H1 (cell line): Measurements from ENCODE around the gene PORCN. TPM values are rescaled to one million over a fixed set of nuclear protein-coding genes. Genes with fewer than 3 reads are reported as not detected.

Source experiments
- CTCF ChIA-PET: fragments of 300-600 bp; sonication (Branson Sonifier 250); formaldehyde crosslinking; loops from one replicate; lab custom pipeline; 2021; ENCODE audit not compliant: partially characterized antibody; lab: Charles Lee
- POLR2A ChIA-PET: fragments of 300-600 bp; sonication (Branson Sonifier 250); formaldehyde crosslinking; loops from one replicate; lab custom pipeline; 2021; ENCODE audit warnings: inconsistent platforms; ENCODE audit not compliant: partially characterized antibody; lab: Charles Lee
- DNase-seq, 2 experiments: peaks; one replicate each; pipeline versions ENCODE4 v3.0.0 to v3.0.0-alpha.2; 2010 to 2022; ENCODE audit warnings: low spot score in 2 of 2, low read depth in 1 of 2, mixed read lengths in 1 of 2
- FAIRE-seq: peaks from 2 replicates; lab custom pipeline; 2011; peaks lifted over from hg19 to GRCh38; lab: Jason Lieb, UNC
- H2AFZ ChIP-seq: 2 replicates; pipeline ENCODE4 v1.8.1; 2012; ENCODE audit warnings: low read length, inconsistent platforms
- H2AK5ac ChIP-seq: 2 replicates; pipeline ENCODE4 v1.6.1; 2013; ENCODE audit warnings: low read depth, low read length
- H2BK120ac ChIP-seq: replicated peaks from 2 replicates; pipeline ENCODE3; 2013; ENCODE audit warnings: low read depth, low read length, inconsistent platforms
- H2BK12ac ChIP-seq: 2 replicates; pipeline ENCODE4 v1.6.1; 2013; ENCODE audit warnings: low read depth, low read length
- H2BK15ac ChIP-seq: 2 replicates; pipeline ENCODE4 v1.6.1; 2013; ENCODE audit warnings: low read length
- H2BK20ac ChIP-seq: 2 replicates; pipeline ENCODE4 v1.6.1; 2013; ENCODE audit warnings: low read length
- H2BK5ac ChIP-seq: 2 replicates; pipeline ENCODE4 v1.6.1; 2013; ENCODE audit warnings: low read depth, low read length
- H3K14ac ChIP-seq: 2 replicates; pipeline ENCODE4 v1.6.1; 2013; ENCODE audit warnings: inconsistent platforms; ENCODE audit not compliant: insufficient read length
- H3K18ac ChIP-seq: 2 replicates; pipeline ENCODE4 v1.6.1; 2013; ENCODE audit warnings: low read length; ENCODE audit errors: extremely low read depth
- H3K23ac ChIP-seq: 2 replicates; pipeline ENCODE4 v1.6.1; 2013; ENCODE audit warnings: inconsistent platforms; ENCODE audit not compliant: insufficient read length
- H3K23me2 ChIP-seq: 2 replicates; pipeline ENCODE4 v1.6.1; 2013; ENCODE audit warnings: low read depth, low read length
- H3K27ac ChIP-seq: 2 replicates; pipeline ENCODE4 v1.6.1; 2011; ENCODE audit warnings: low read depth, low read length, inconsistent platforms
- H3K27me3 ChIP-seq, 4 experiments: replicated peaks in 1 of 4; 1 replicate in 1 of 4; 2 replicates in 3 of 4; pipeline versions ENCODE4 v1.6.1 to v1.8.1; 2011 to 2013; ENCODE audit warnings: low read length in 3 of 4, mild to moderate bottlenecking in 3 of 4, inconsistent platforms in 2 of 4, mixed read lengths in 2 of 4, moderate library complexity in 1 of 4; ENCODE audit not compliant: control insufficient read depth in 3 of 4, insufficient read depth in 3 of 4; ENCODE audit errors: extremely low read depth in 1 of 4
- H3K36me3 ChIP-seq, 4 experiments: 2 replicates each; pipeline versions ENCODE4 v1.6.1 to v1.8.1; 2011 to 2013; ENCODE audit warnings: mild to moderate bottlenecking in 4 of 4, low read length in 3 of 4, moderate library complexity in 2 of 4, control low read depth in 1 of 4, inconsistent platforms in 1 of 4; ENCODE audit not compliant: insufficient read depth in 4 of 4, control insufficient read depth in 2 of 4
- H3K4ac ChIP-seq: replicated peaks from 2 replicates; pipeline ENCODE3; 2013; ENCODE audit warnings: low read length, low read depth, mixed read lengths, inconsistent platforms; ENCODE audit not compliant: insufficient read length
- H3K4me1 ChIP-seq, 4 experiments: replicated peaks in 1 of 4; 1 replicate in 1 of 4; 2 replicates in 3 of 4; pipeline versions ENCODE4 v1.6.1 to v1.8.1; 2011 to 2013; ENCODE audit warnings: low read length in 3 of 4, inconsistent platforms in 2 of 4, mixed read lengths in 1 of 4; ENCODE audit not compliant: insufficient read depth in 4 of 4, control insufficient read depth in 3 of 4
- H3K4me2 ChIP-seq, 2 experiments: 2 replicates each; pipeline versions ENCODE4 v1.6.1 to v1.8.1; 2011 to 2013; ENCODE audit warnings: low read depth in 2 of 2, low read length in 2 of 2, control low read depth in 1 of 2, inconsistent platforms in 1 of 2, mild to moderate bottlenecking in 1 of 2; ENCODE audit not compliant: insufficient read depth in 1 of 2
- H3K4me3 ChIP-seq, 4 experiments: fragments of 200-600, 300-600 bp in 1 of 4; sonication (generic), shearing (Covaris generic), sonication (Bioruptor Twin) in 1 of 4; 2 replicates each; pipeline versions ENCODE4 v1.5.1 to v1.8.1; 2011 to 2016; ENCODE audit warnings: low read length in 4 of 4, low read depth in 3 of 4, control low read depth in 2 of 4, inconsistent platforms in 2 of 4, mild to moderate bottlenecking in 2 of 4, mixed read lengths in 1 of 4, moderate library complexity in 1 of 4; ENCODE audit not compliant: insufficient read depth in 2 of 4; ENCODE audit errors: extremely low read depth in 1 of 4
- H3K56ac ChIP-seq: replicated peaks from 2 replicates; pipeline ENCODE3; 2013; ENCODE audit warnings: low read depth, mild to moderate bottlenecking, mixed read lengths, low read length, inconsistent platforms; ENCODE audit not compliant: insufficient read length
- H3K79me1 ChIP-seq: 2 replicates; pipeline ENCODE4 v1.6.1; 2013; ENCODE audit warnings: low read depth, low read length, control low read depth
- H3K79me2 ChIP-seq, 2 experiments: 2 replicates each; pipeline versions ENCODE4 v1.6.1 to v1.8.1; 2012 to 2013; ENCODE audit warnings: low read length in 2 of 2, mild to moderate bottlenecking in 2 of 2, inconsistent platforms in 1 of 2; ENCODE audit not compliant: insufficient read depth in 2 of 2, control insufficient read depth in 1 of 2
- H3K9ac ChIP-seq, 4 experiments: replicated peaks in 1 of 4; 1 replicate in 1 of 4; 2 replicates in 3 of 4; pipeline versions ENCODE4 v1.6.1 to v1.8.1; 2011 to 2013; ENCODE audit warnings: low read depth in 3 of 4, low read length in 3 of 4, control low read depth in 2 of 4, mild to moderate bottlenecking in 2 of 4, moderate library complexity in 2 of 4, inconsistent platforms in 1 of 4; ENCODE audit errors: extremely low read depth in 1 of 4
- H3K9me3 ChIP-seq, 2 experiments: 2 replicates each; pipeline versions ENCODE4 v1.6.1 to v1.8.1; 2012 to 2013; ENCODE audit warnings: mild to moderate bottlenecking in 2 of 2, moderate library complexity in 2 of 2, control low read depth in 1 of 2, inconsistent platforms in 1 of 2, low read depth in 1 of 2, low read length in 1 of 2, mixed read lengths in 1 of 2; ENCODE audit not compliant: insufficient read depth in 2 of 2
- H4K20me1 ChIP-seq, 2 experiments: replicated peaks in 1 of 2; 2 replicates each; pipeline versions ENCODE3 to v1.8.1; 2011 to 2013; ENCODE audit warnings: inconsistent platforms in 2 of 2, low read length in 2 of 2, mild to moderate bottlenecking in 1 of 2; ENCODE audit not compliant: insufficient read depth in 2 of 2, control insufficient read depth in 1 of 2
- H4K5ac ChIP-seq: 2 replicates; pipeline ENCODE4 v1.6.1; 2013; ENCODE audit warnings: low read length, low read depth, mixed read lengths, inconsistent platforms; ENCODE audit not compliant: insufficient read length
- H4K8ac ChIP-seq: 2 replicates; pipeline ENCODE4 v1.8.0; 2013; ENCODE audit warnings: mild to moderate bottlenecking, moderate library complexity, low read length, inconsistent platforms; ENCODE audit not compliant: insufficient read depth; ENCODE audit errors: extremely low read depth
- H4K91ac ChIP-seq: replicated peaks from 2 replicates; pipeline ENCODE3; 2013; ENCODE audit warnings: low read length, mixed read lengths, inconsistent platforms; ENCODE audit not compliant: insufficient read length
- RAD21 ChIP-seq, 2 experiments: IDR thresholded peaks in 1 of 2; conservative IDR thresholded peaks in 1 of 2; 2 replicates each; pipeline ENCODE4 v1.6.1; 2011; ENCODE audit warnings: low read depth in 2 of 2, low read length in 2 of 2, improper control_type of control experiment in 1 of 2, inconsistent platforms in 1 of 2, mild to moderate bottlenecking in 1 of 2, moderate library complexity in 1 of 2
- SIN3A ChIP-seq, 2 experiments: IDR thresholded peaks in 1 of 2; conservative IDR thresholded peaks in 1 of 2; 2 replicates each; pipeline ENCODE4 v1.6.1; 2011 to 2012; ENCODE audit warnings: low read length in 2 of 2, improper control_type of control experiment in 1 of 2, low read depth in 1 of 2, mild to moderate bottlenecking in 1 of 2
- SIRT6 ChIP-seq: IDR thresholded peaks from one replicate; pipeline ENCODE4 v1.7.1; 2012; ENCODE audit warnings: low read length, inconsistent platforms
- WGBS, 2 experiments: shearing (Covaris generic) in 1 of 2; methylation state at CpG; one replicate each; pipeline versions ENCODE4 v1.1.6 to v1.1.7; 2013 to 2015; ENCODE audit warnings: low lambda C conversion rate in 2 of 2, mixed read lengths in 2 of 2, inconsistent platforms in 1 of 2, low coverage in 1 of 2, missing lambda C conversion rate in 1 of 2; ENCODE audit not compliant: insufficient replicate concordance in 2 of 2, insufficient coverage in 1 of 2, insufficient read length in 1 of 2; ENCODE audit errors: extremely low coverage in 1 of 2, missing lambda C conversion rate in 1 of 2; 5-methylcytosine and 5-hydroxymethylcytosine counted together
- polyA plus RNA-seq, 7 experiments: library from polyadenylated mRNA; depleted of rRNA in 3 of 7; stranded (reverse) in 5 of 7; unstranded in 2 of 7; fragments of >200 nt in 5 of 7; fragments of 200-250 nt in 2 of 7; gene quantifications; 1 replicate in 5 of 7; 2 replicates in 1 of 7; 4 replicates in 1 of 7; pipeline versions ENCODE4 v1.2.1 to v1.2.3, GENCODE V29; 2011 to 2013; ENCODE audit warnings: missing spikeins in 2 of 7, mixed read lengths in 2 of 7
- total RNA-seq: library from RNA; stranded (reverse); fragmentation: NEBNext Ultra II Directional; extraction: Animal tissue kit (Norgen Biotek cat#: 25700); gene quantifications from 2 replicates; pipeline ENCODE4 v1.2.1, GENCODE V29; 2021
- TF ChIP-seq, protein P1 (sequence below), 3 experiments: IDR thresholded peaks; 1 replicate in 2 of 3; 2 replicates in 1 of 3; pipeline versions ENCODE4 v1.5.1 to v1.6.1; 2011; ENCODE audit warnings: low read length in 3 of 3, mild to moderate bottlenecking in 3 of 3, inconsistent platforms in 2 of 3, low read depth in 1 of 3, moderate library complexity in 1 of 3; ENCODE audit not compliant: insufficient read depth in 1 of 3; ENCODE audit errors: control extremely low read depth in 1 of 3

Gene PORCN
- total and polyA plus RNA-seq, 2 of the 8 experiments (the other 6 are each of a cell fraction or from before 2014, with no cell fraction given), result 14.6 to 34.1 TPM

DNA sequence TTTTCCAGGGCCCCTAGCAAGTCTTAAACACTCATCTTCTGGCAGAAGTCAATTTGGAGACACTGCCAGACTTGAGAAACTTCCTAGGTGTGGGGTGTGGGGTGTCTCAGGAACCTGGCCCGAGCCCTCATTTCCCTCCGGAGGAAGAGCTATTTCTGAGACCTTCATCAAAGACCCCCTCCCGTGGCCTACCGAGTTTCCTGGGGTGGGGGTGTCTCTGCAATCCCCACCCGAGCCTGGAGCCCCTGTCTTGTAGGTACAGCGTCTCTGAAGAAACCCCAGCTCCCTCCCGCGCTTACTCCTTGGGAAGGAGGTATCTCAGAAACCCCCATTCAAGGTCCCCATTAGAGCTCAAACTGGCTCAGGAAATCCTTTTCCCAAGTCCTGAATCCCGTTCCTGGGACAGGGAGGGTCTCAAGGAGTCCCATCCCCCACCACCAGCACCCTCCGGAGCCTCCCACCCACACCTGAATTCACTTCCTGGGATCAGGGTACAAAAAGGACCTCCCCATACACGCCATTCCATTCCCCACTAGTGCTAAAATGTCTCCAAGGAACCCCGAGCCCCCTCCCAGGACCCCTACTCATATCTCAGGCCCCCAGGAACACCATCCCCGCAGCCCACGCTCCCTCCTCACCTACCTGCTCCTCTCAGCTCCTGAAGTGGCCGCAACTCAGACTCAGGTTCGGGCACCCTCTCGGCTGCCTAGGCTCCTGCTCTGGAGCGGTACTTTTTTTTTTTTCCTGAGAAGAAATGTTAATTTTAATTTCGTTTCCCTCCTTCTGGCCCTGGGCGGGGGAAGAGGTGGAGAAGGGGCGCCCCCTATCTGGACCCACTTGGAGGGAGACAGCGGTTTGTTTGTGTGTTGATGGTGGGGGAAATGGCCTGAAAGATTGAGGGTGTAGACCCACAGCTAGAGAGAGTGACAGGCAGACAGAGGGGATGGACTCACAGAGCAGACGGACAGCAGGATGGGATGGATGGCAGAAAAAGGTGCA, 39.8 kb upstream of the PORCN start:
- H4K20me1 ChIP-seq, result no peaks in the 10 kb centered on the region
- peak overlapping the region; percentile 15 for H4K91ac ChIP-seq
- peak overlapping the region in 3 of 4 experiments; percentile 20 to 57 (median 37); a peak in 5 of 7 replicates for H3K9ac ChIP-seq
- peaks cover 0 to 8% of the 10 kb centered on the region in 2 experiments; a peak in 1 of 4 replicates for H3K79me2 ChIP-seq
- no peak overlapping the region for H2BK15ac ChIP-seq
- no peak overlapping the region for H2BK12ac ChIP-seq
- peak in 1 of 2 experiments; percentile 61 for DNase-seq
- H2BK5ac ChIP-seq, result no peak overlapping the region; the same call in 1 of the 2 replicates
- no peaks in the 10 kb centered on the region for H3K9me3 ChIP-seq
- H3K27ac ChIP-seq, result no peak overlapping the region
- POLR2A ChIA-PET, result no interaction called here
- no peak overlapping the region for H3K4ac ChIP-seq
- H3K23ac ChIP-seq, result no peak overlapping the region
- peaks cover 0 to 3% (median 0%) of the 10 kb centered on the region in 4 experiments; a peak in 2 of 8 replicates for H3K36me3 ChIP-seq
- no peak for FAIRE-seq
- H3K4me2 ChIP-seq, result peak overlapping the region; percentile 68 to 90
- no peak overlapping the region; the same call in 1 of the 2 replicates for H3K18ac ChIP-seq
- 1% methylated on average over 9 of the region's 23 CpGs; no CpG with 5 or more reads in 1 of the 2 experiments for WGBS, 2 experiments
- H2BK20ac ChIP-seq, result no peak overlapping the region
- H3K23me2 ChIP-seq, result no peaks in the 10 kb centered on the region
- H3K14ac ChIP-seq, result no peak overlapping the region
- peak overlapping the region; percentile 22 for H4K5ac ChIP-seq
- H2AK5ac ChIP-seq, result no peak overlapping the region
- peak; percentile 49 to 50; a peak in 3 of 4 replicates for TF ChIP-seq RAD21 (IDR thresholded peaks at IDR 0.05 in 1 of 2, conservative IDR thresholded peaks at IDR 0.05 in 1 of 2; ENCODE audit: low read depth in 2 of 2, low read length in 2 of 2)
- 0 out of 4 replicates have a peak, but pooled peaks of 1 of the 2 experiments have one; percentile 41 for TF ChIP-seq SIN3A (conservative IDR thresholded peaks at IDR 0.05 in 1 of 2, IDR thresholded peaks at IDR 0.05 in 1 of 2; ENCODE audit: low read depth in 1 of 2, low read length in 2 of 2)
- TF ChIP-seq, protein P1, sequence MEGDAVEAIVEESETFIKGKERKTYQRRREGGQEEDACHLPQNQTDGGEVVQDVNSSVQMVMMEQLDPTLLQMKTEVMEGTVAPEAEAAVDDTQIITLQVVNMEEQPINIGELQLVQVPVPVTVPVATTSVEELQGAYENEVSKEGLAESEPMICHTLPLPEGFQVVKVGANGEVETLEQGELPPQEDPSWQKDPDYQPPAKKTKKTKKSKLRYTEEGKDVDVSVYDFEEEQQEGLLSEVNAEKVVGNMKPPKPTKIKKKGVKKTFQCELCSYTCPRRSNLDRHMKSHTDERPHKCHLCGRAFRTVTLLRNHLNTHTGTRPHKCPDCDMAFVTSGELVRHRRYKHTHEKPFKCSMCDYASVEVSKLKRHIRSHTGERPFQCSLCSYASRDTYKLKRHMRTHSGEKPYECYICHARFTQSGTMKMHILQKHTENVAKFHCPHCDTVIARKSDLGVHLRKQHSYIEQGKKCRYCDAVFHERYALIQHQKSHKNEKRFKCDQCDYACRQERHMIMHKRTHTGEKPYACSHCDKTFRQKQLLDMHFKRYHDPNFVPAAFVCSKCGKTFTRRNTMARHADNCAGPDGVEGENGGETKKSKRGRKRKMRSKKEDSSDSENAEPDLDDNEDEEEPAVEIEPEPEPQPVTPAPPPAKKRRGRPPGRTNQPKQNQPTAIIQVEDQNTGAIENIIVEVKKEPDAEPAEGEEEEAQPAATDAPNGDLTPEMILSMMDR (IDR thresholded peaks at IDR 0.05; ENCODE audit: control extremely low read depth in 1 of 3, insufficient read depth in 1 of 3, low read depth in 1 of 3, low read length in 3 of 3), result peak in 2 of 3 experiments; percentile 27 to 39; a peak in 3 of 4 replicates
- TF ChIP-seq SIRT6, result no peak
- 0 out of 2 replicates have a peak, but pooled peaks cover 2% of the 10 kb centered on the region for H3K79me1 ChIP-seq
- no peak overlapping the region for H2BK120ac ChIP-seq
- no peaks in the 10 kb centered on the region for H3K27me3 ChIP-seq
- peak overlapping the region; percentile 51 to 90 (median 70) for H3K4me3 ChIP-seq
- peaks cover 10 to 20% (median 14%) of the 10 kb centered on the region in 4 experiments for H3K4me1 ChIP-seq
- 0 out of 2 replicates have a peak overlapping the region, but pooled peaks have one; percentile 59 for H2AFZ ChIP-seq
- H4K8ac ChIP-seq, result no peak overlapping the region
- CTCF ChIA-PET, result interaction anchor here (0.6 to 6.2 kb wide), 8 partner anchors 12 to 1991 kb away, joined by 3 to 32 read pairs (median 4); partner anchors contain the start of gene ZNF81
- no peak overlapping the region for H3K56ac ChIP-seq
